Astrocyte (in vitro differentiated cells and primary cell): ENCODE data around the gene CTNNA2. TPM values are rescaled to one million over a fixed set of nuclear protein-coding genes. Genes with fewer than 3 reads are reported as not detected.
A peak's percentile ranks its signal among the peaks of the same experiment; 100 is the strongest.

Experiments used
- DNase-seq: peaks from one replicate; pipeline ENCODE4 v3.0.0-alpha.2; 2010; ENCODE audit warnings: low read depth
- FAIRE-seq: peaks from 2 replicates; lab custom pipeline; 2011; peaks lifted over from hg19 to GRCh38; lab: Jason Lieb, UNC
- H2AFZ ChIP-seq: 2 replicates; pipeline ENCODE4 v1.6.0; 2012; ENCODE audit warnings: low read depth, low read length, inconsistent platforms
- H3K27ac ChIP-seq: 2 replicates; pipeline ENCODE4 v1.5.1; 2011; ENCODE audit warnings: low read depth, low read length, inconsistent platforms
- H3K27me3 ChIP-seq: 2 replicates; pipeline ENCODE4 v1.6.0; 2011; ENCODE audit warnings: low read length, inconsistent platforms; ENCODE audit not compliant: insufficient read depth
- H3K36me3 ChIP-seq: 2 replicates; pipeline ENCODE4 v1.5.1; 2011; ENCODE audit warnings: low read length, inconsistent platforms; ENCODE audit not compliant: insufficient read depth
- H3K4me1 ChIP-seq: 2 replicates; pipeline ENCODE4 v1.5.1; 2011; ENCODE audit warnings: low read length, inconsistent platforms; ENCODE audit not compliant: insufficient read depth
- H3K4me2 ChIP-seq: 2 replicates; pipeline ENCODE4 v1.6.0; 2012; ENCODE audit warnings: low read length, inconsistent platforms
- H3K4me3 ChIP-seq: 2 replicates; pipeline ENCODE4 v1.5.1; 2011; ENCODE audit warnings: low read depth, mild to moderate bottlenecking, low read length, inconsistent platforms; ENCODE audit not compliant: insufficient read depth
- H3K79me2 ChIP-seq: 2 replicates; pipeline ENCODE4 v1.6.0; 2012; ENCODE audit warnings: mild to moderate bottlenecking, low read length, inconsistent platforms; ENCODE audit not compliant: insufficient read depth
- H3K9ac ChIP-seq: 2 replicates; pipeline ENCODE4 v1.6.0; 2012; ENCODE audit warnings: mild to moderate bottlenecking, low read length, inconsistent platforms
- H3K9me3 ChIP-seq: 2 replicates; pipeline ENCODE4 v1.5.1; 2012; ENCODE audit warnings: low read depth, mild to moderate bottlenecking, low read length, inconsistent platforms; ENCODE audit not compliant: insufficient read depth
- H4K20me1 ChIP-seq: 2 replicates; pipeline ENCODE4 v1.6.0; 2012; ENCODE audit warnings: low read length, inconsistent platforms; ENCODE audit not compliant: insufficient read depth
- H3K27ac Mint-ChIP-seq: one replicate; pipeline ENCODE4 v1.8.0; 2021; ENCODE audit warnings: mild to moderate bottlenecking, mixed read lengths; ENCODE audit not compliant: unreplicated experiment
- H3K27me3 Mint-ChIP-seq: one replicate; pipeline ENCODE4 v1.8.0; 2021; ENCODE audit warnings: low read depth, mixed read lengths; ENCODE audit not compliant: unreplicated experiment
- H3K36me3 Mint-ChIP-seq: one replicate; pipeline ENCODE4 v1.8.0; 2021; ENCODE audit warnings: low read depth, mixed read lengths; ENCODE audit not compliant: unreplicated experiment
- H3K4me1 Mint-ChIP-seq: one replicate; pipeline ENCODE4 v1.8.0; 2021; ENCODE audit warnings: low read depth, mixed read lengths; ENCODE audit not compliant: unreplicated experiment
- H3K4me3 Mint-ChIP-seq: one replicate; pipeline ENCODE4 v1.8.0; 2021; ENCODE audit warnings: mild to moderate bottlenecking, moderate library complexity, mixed read lengths; ENCODE audit not compliant: unreplicated experiment
- H3K9me3 Mint-ChIP-seq: one replicate; pipeline ENCODE4 v1.8.0; 2021; ENCODE audit warnings: mild to moderate bottlenecking, mixed read lengths; ENCODE audit not compliant: unreplicated experiment
- CTCF ChIP-seq: IDR thresholded peaks from 2 replicates; pipeline ENCODE4 v1.5.1; 2011; ENCODE audit warnings: low read depth, mild to moderate bottlenecking, inconsistent platforms, low read length, moderate library complexity; ENCODE audit not compliant: insufficient read depth
- EZH2 ChIP-seq: IDR thresholded peaks from 2 replicates; pipeline ENCODE4 v1.6.1; 2012; ENCODE audit warnings: mild to moderate bottlenecking, low read length, inconsistent platforms; ENCODE audit not compliant: insufficient read depth
- total RNA-seq: library from RNA; stranded (reverse); gene quantifications from 2 replicates; pipeline ENCODE4 v1.2.1, GENCODE V29; 2021

CTNNA2 gene
- total RNA-seq, 1 donor from 2014 or later: 3.9 TPM

GRCh38 chr2:80255918-80256781 is 743.3 kb downstream of the CTNNA2 start:
- Mint-ChIP-seq H3K27me3 (peaks cover 2% of the 10 kb centered on the region), H3K36me3 (no peaks in the 10 kb centered on the region), H3K4me3 (no peak overlapping the region), H3K27ac (no peak overlapping the region), H3K9me3 (no peaks in the 10 kb centered on the region), H3K4me1 (peaks cover 2% of the 10 kb centered on the region)
- H3K27me3 ChIP-seq: no peaks in the 10 kb centered on the region
- H3K9me3 ChIP-seq: peaks cover 3% of the 10 kb centered on the region
- no peak overlapping the region for H2AFZ ChIP-seq
- TF ChIP-seq CTCF (peak; percentile 33), EZH2 (no peak)
- no peaks in the 10 kb centered on the region for H3K4me1 ChIP-seq
- no peak overlapping the region for H3K4me2 ChIP-seq
- no peaks in the 10 kb centered on the region for H3K79me2 ChIP-seq
- H3K27ac ChIP-seq: no peak overlapping the region
- H3K4me3 ChIP-seq: no peak overlapping the region
- FAIRE-seq (no peak), DNase-seq (no peak)
- H3K9ac ChIP-seq: no peak overlapping the region
- no peaks in the 10 kb centered on the region for H4K20me1 ChIP-seq
- H3K36me3 ChIP-seq: no peaks in the 10 kb centered on the region

- Mint-ChIP-seq H3K9me3 (no peaks in the 10 kb centered on the region), H3K27me3 (peaks cover 2% of the 10 kb centered on the region), H3K4me1 (peaks cover 2% of the 10 kb centered on the region), H3K4me3 (no peak overlapping the region), H3K27ac (no peak overlapping the region), H3K36me3 (no peaks in the 10 kb centered on the region)
- Histone ChIP-seq H3K27ac (no peak overlapping the region), H2AFZ (no peak overlapping the region), H3K4me2 (no peak overlapping the region), H3K79me2 (no peaks in the 10 kb centered on the region), H3K4me1 (no peaks in the 10 kb centered on the region), H3K9me3 (peaks cover 4% of the 10 kb centered on the region), H3K27me3 (no peaks in the 10 kb centered on the region), H4K20me1 (no peaks in the 10 kb centered on the region), H3K4me3 (no peak overlapping the region), H3K36me3 (no peaks in the 10 kb centered on the region), H3K9ac (no peak overlapping the region)
- TF ChIP-seq EZH2 (no peak), CTCF (no peak)
- FAIRE-seq (no peak), DNase-seq (no peak)
Measured at GRCh38 chr2:80256782-80257167, 743.9 kb downstream of the CTNNA2 start.

GRCh38 chr2:80257450-80257849 is 744.6 kb downstream of the CTNNA2 start:
- H3K27me3 ChIP-seq: no peaks in the 10 kb centered on the region
- no peaks in the 10 kb centered on the region for H3K4me1 ChIP-seq
- Mint-ChIP-seq H3K9me3 (no peaks in the 10 kb centered on the region), H3K27me3 (peaks cover 2% of the 10 kb centered on the region), H3K27ac (no peak overlapping the region), H3K4me1 (peaks cover 2% of the 10 kb centered on the region), H3K36me3 (no peaks in the 10 kb centered on the region), H3K4me3 (no peak overlapping the region)
- H3K79me2 ChIP-seq: no peaks in the 10 kb centered on the region
- H3K36me3 ChIP-seq: no peaks in the 10 kb centered on the region
- DNase-seq (no peak), FAIRE-seq (no peak)
- H3K27ac ChIP-seq: no peak overlapping the region
- H3K4me3 ChIP-seq: no peak overlapping the region
- H3K9ac ChIP-seq: no peak overlapping the region
- no peak overlapping the region for H2AFZ ChIP-seq
- H4K20me1 ChIP-seq: no peaks in the 10 kb centered on the region
- TF ChIP-seq CTCF: no peak
- TF ChIP-seq EZH2: no peak
- peaks cover 4% of the 10 kb centered on the region for H3K9me3 ChIP-seq
- H3K4me2 ChIP-seq: no peak overlapping the region
